Measurements from ENCODE around the gene TSC22D3. TPM values are rescaled to one million over a fixed set of nuclear protein-coding genes. Genes with fewer than 3 reads are reported as not detected.

Gene TSC22D3
- total and polyA plus RNA-seq, 2 donors (not counting 1 experiment from before 2014, with no cell fraction given) = 24.2 to 51.5 TPM

- H3K27ac ChIP-seq (ENCODE audit: insufficient read depth, low read length) = no peak overlapping the region
- DNase-seq (ENCODE audit: low read depth in 2 of 2) = peak in 1 of 2 donors; percentile 40
- H3K9me3 ChIP-seq (ENCODE audit: control insufficient read depth, insufficient read depth, low read depth, low read length) = no peaks in the 10 kb centered on the region
- no peaks in the 10 kb centered on the region for H3K27me3 ChIP-seq (ENCODE audit: control insufficient read depth, insufficient read depth, low read length)
- no peaks in the 10 kb centered on the region for H3K36me3 ChIP-seq (ENCODE audit: control insufficient read depth, insufficient read depth, low read length)
- no peaks in the 10 kb centered on the region for H4K20me1 ChIP-seq (ENCODE audit: control insufficient read depth, extremely low read depth, insufficient read depth, low read length)
- H3K4me1 ChIP-seq (ENCODE audit: control insufficient read depth, extremely low read depth, insufficient read depth, low read length) = no peaks in the 10 kb centered on the region
- no peak for TF ChIP-seq EZH2 (IDR thresholded peaks at IDR 0.05; ENCODE audit: low read length, missing control alignments)
- TF ChIP-seq, protein P1, sequence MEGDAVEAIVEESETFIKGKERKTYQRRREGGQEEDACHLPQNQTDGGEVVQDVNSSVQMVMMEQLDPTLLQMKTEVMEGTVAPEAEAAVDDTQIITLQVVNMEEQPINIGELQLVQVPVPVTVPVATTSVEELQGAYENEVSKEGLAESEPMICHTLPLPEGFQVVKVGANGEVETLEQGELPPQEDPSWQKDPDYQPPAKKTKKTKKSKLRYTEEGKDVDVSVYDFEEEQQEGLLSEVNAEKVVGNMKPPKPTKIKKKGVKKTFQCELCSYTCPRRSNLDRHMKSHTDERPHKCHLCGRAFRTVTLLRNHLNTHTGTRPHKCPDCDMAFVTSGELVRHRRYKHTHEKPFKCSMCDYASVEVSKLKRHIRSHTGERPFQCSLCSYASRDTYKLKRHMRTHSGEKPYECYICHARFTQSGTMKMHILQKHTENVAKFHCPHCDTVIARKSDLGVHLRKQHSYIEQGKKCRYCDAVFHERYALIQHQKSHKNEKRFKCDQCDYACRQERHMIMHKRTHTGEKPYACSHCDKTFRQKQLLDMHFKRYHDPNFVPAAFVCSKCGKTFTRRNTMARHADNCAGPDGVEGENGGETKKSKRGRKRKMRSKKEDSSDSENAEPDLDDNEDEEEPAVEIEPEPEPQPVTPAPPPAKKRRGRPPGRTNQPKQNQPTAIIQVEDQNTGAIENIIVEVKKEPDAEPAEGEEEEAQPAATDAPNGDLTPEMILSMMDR (conservative IDR thresholded peaks at IDR 0.05 in 1 of 2, IDR thresholded peaks at IDR 0.05 in 1 of 2; ENCODE audit: low read depth in 1 of 2, low read length in 2 of 2) = no peak
- no peak overlapping the region for H3K4me3 ChIP-seq (replicated peaks in 1 of 4; ENCODE audit: control extremely low read depth in 1 of 4, insufficient read depth in 1 of 4, low read depth in 3 of 4, low read length in 4 of 4)
- H3K9ac ChIP-seq (ENCODE audit: insufficient read depth, low read length) = no peak overlapping the region
- H3K79me2 ChIP-seq (ENCODE audit: control insufficient read depth, insufficient read depth, low read length) = no peaks in the 10 kb centered on the region
- no peak overlapping the region for H3K4me2 ChIP-seq (ENCODE audit: extremely low read depth, insufficient read depth, low read length)
- H2AFZ ChIP-seq (ENCODE audit: low read length) = no peak overlapping the region
Measured at GRCh38 chrX:107725761-107726555, 49.6 kb downstream of the TSC22D3 start.

GRCh38 chrX:107724653-107725052 is 50.9 kb downstream of the TSC22D3 start:
- Histone ChIP-seq H3K36me3 (ENCODE audit: control insufficient read depth, insufficient read depth, low read length) (no peaks in the 10 kb centered on the region), H3K4me3 (replicated peaks in 1 of 4; ENCODE audit: control extremely low read depth in 1 of 4, insufficient read depth in 1 of 4, low read depth in 3 of 4, low read length in 4 of 4) (no peak overlapping the region), H3K27me3 (ENCODE audit: control insufficient read depth, insufficient read depth, low read length) (peaks cover 2% of the 10 kb centered on the region), H3K4me1 (ENCODE audit: control insufficient read depth, extremely low read depth, insufficient read depth, low read length) (no peaks in the 10 kb centered on the region), H3K9ac (ENCODE audit: insufficient read depth, low read length) (no peak overlapping the region), H3K4me2 (ENCODE audit: extremely low read depth, insufficient read depth, low read length) (no peak overlapping the region), H4K20me1 (ENCODE audit: control insufficient read depth, extremely low read depth, insufficient read depth, low read length) (no peaks in the 10 kb centered on the region), H2AFZ (ENCODE audit: low read length) (no peak overlapping the region), H3K79me2 (ENCODE audit: control insufficient read depth, insufficient read depth, low read length) (no peaks in the 10 kb centered on the region), H3K27ac (ENCODE audit: insufficient read depth, low read length) (no peak overlapping the region), H3K9me3 (ENCODE audit: control insufficient read depth, insufficient read depth, low read depth, low read length) (no peaks in the 10 kb centered on the region)
- TF ChIP-seq, protein P1 (conservative IDR thresholded peaks at IDR 0.05 in 1 of 2, IDR thresholded peaks at IDR 0.05 in 1 of 2; ENCODE audit: low read depth in 1 of 2, low read length in 2 of 2) = no peak
- TF ChIP-seq EZH2 (IDR thresholded peaks at IDR 0.05; ENCODE audit: low read length, missing control alignments) = no peak
- no peak for DNase-seq (ENCODE audit: low read depth in 2 of 2)

GRCh38 chrX:107723511-107723910 is 52.1 kb downstream of the TSC22D3 start:
- Histone ChIP-seq H3K36me3 (ENCODE audit: control insufficient read depth, insufficient read depth, low read length) (no peaks in the 10 kb centered on the region), H3K4me2 (ENCODE audit: extremely low read depth, insufficient read depth, low read length) (no peak overlapping the region), H3K27me3 (ENCODE audit: control insufficient read depth, insufficient read depth, low read length) (peaks cover 4% of the 10 kb centered on the region), H3K9me3 (ENCODE audit: control insufficient read depth, insufficient read depth, low read depth, low read length) (no peaks in the 10 kb centered on the region), H2AFZ (ENCODE audit: low read length) (no peak overlapping the region), H3K4me3 (replicated peaks in 1 of 4; ENCODE audit: control extremely low read depth in 1 of 4, insufficient read depth in 1 of 4, low read depth in 3 of 4, low read length in 4 of 4) (no peak overlapping the region), H3K79me2 (ENCODE audit: control insufficient read depth, insufficient read depth, low read length) (no peaks in the 10 kb centered on the region), H4K20me1 (ENCODE audit: control insufficient read depth, extremely low read depth, insufficient read depth, low read length) (no peaks in the 10 kb centered on the region), H3K27ac (ENCODE audit: insufficient read depth, low read length) (no peak overlapping the region), H3K4me1 (ENCODE audit: control insufficient read depth, extremely low read depth, insufficient read depth, low read length) (no peaks in the 10 kb centered on the region), H3K9ac (ENCODE audit: insufficient read depth, low read length) (no peak overlapping the region)
- DNase-seq (ENCODE audit: low read depth in 2 of 2) = no peak
- no peak for TF ChIP-seq EZH2 (IDR thresholded peaks at IDR 0.05; ENCODE audit: low read length, missing control alignments)
- TF ChIP-seq, protein P1 (conservative IDR thresholded peaks at IDR 0.05 in 1 of 2, IDR thresholded peaks at IDR 0.05 in 1 of 2; ENCODE audit: low read depth in 1 of 2, low read length in 2 of 2) = no peak
